ENCODE results near the gene LHX4. TPM values are rescaled to one million over a fixed set of nuclear protein-coding genes. Genes with fewer than 3 reads are reported as not detected.

Gene LHX4
- total and polyA plus RNA-seq, 2 of the 4 experiments (the other 2 are of a cell fraction) = 0.05 to 0.18 TPM

DNA sequence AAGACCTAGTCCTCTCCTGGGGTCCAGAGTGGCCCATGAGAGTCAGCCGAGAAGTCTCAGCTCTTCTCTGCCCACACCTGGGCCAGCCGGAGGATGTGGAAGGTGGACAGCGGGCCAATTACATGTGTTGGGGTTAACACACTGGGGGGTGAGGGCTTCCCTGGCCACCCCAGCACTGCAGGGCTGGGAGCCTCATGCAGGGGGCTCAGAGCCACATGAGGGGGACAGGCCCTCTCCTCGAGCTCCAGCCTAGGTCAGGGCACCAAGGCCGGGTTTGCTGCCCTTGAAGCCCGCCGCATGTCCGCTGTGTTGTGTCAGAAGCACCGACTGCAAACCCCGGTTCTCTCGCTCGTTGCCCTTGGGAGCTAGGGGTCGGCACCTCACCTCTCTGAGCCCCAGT is 30.5 kb downstream of the LHX4 start:
- BruUV-seq (replicated peaks) = no TSS peak
- ChIA-PET POLR2A (ENCODE audit: unreplicated experiment) (no interaction called here), CTCF (interaction anchor here (2.0 to 2.6 kb wide), 2 partner anchors 8 to 10 kb away, joined by 7 to 9 read pairs; no protein-coding TSS in a partner anchor)
- intact Hi-C loops (cut with micrococcal nuclease) (no loop called here), in situ Hi-C loops (cut with MboI; ENCODE audit: low sequenced_read_pairs) (loop anchor here (25.0 kb wide), 1 partner anchor 902 kb away; no protein-coding TSS in a partner anchor), dilution Hi-C loops (cut with HindIII; ENCODE audit: low sequenced_read_pairs, unreplicated experiment) (no loop called here)
- 93% methylated on average over 3 of the region's 13 CpGs; no CpG with 5 or more reads in 1 of the 2 experiments for WGBS, 2 experiments (ENCODE audit: extremely low coverage in 2 of 2, insufficient read length in 1 of 2)
- Histone ChIP-seq H2AFZ (replicated peaks; ENCODE audit: low read length, poor library complexity) (no peak overlapping the region), H3K27ac (ENCODE audit: insufficient read depth, low read length) (no peak overlapping the region), H4K8ac (ENCODE audit: low read depth in 2 of 2, low read length in 2 of 2) (no peak overlapping the region), H3K4me3 (ENCODE audit: insufficient read depth, low read depth, low read length) (no peak overlapping the region), H4K91ac (ENCODE audit: insufficient read depth, low read depth, low read length) (no peak overlapping the region), H3K27me3 (ENCODE audit: control insufficient read depth, insufficient read depth, low read length) (peaks cover 31% of the 10 kb centered on the region), H2AK5ac (ENCODE audit: low read depth, low read length) (no peak overlapping the region), H3K4ac (ENCODE audit: low read depth, low read length) (no peak overlapping the region), H2BK15ac (ENCODE audit: low read depth, low read length) (no peak overlapping the region), H2BK5ac (ENCODE audit: low read depth, low read length, poor library complexity, severe bottlenecking) (no peak overlapping the region), H3K9ac (ENCODE audit: low read depth, low read length) (no peak overlapping the region), H3K4me1 (ENCODE audit: control insufficient read depth, insufficient read depth, low read length) (0 out of 2 replicates have a peak, but pooled peaks cover 2% of the 10 kb centered on the region), H3K56ac (ENCODE audit: extremely low read depth, insufficient read depth, low read length) (no peak overlapping the region), H3K14ac (replicated peaks; ENCODE audit: low read depth, low read length) (no peak overlapping the region), H3K36me3 (ENCODE audit: control insufficient read depth, insufficient read depth, low read length) (no peaks in the 10 kb centered on the region), H3K9me1 (ENCODE audit: insufficient read depth, low read length) (peaks cover 3% of the 10 kb centered on the region; the same call in 1 of the 2 replicates), H4K5ac (ENCODE audit: low read depth, low read length) (no peak overlapping the region), H2AK9ac (replicated peaks; ENCODE audit: low read depth, low read length, poor library complexity) (no peak overlapping the region), H2BK20ac (ENCODE audit: low read depth, low read length) (no peak overlapping the region), H2BK120ac (ENCODE audit: low read depth, low read length) (no peak overlapping the region), H3K79me1 (ENCODE audit: low read depth in 1 of 2, low read length in 2 of 2) (no peaks in the 10 kb centered on the region), H3K9me3 (ENCODE audit: control insufficient read depth, insufficient read depth, low read length) (no peaks in the 10 kb centered on the region), H3K23ac (ENCODE audit: low read depth, low read length) (no peak overlapping the region), H3K4me2 (ENCODE audit: low read depth, low read length) (no peak overlapping the region), H4K20me1 (ENCODE audit: insufficient read depth, low read length) (no peaks in the 10 kb centered on the region), H3K18ac (ENCODE audit: low read depth, low read length) (no peak overlapping the region)
- DNase-seq (no peak), ATAC-seq (ENCODE audit: low read depth) (no peak)
- no peak for TF ChIP-seq RAD21 (IDR thresholded peaks at IDR 0.05; ENCODE audit: low read length)
- TF ChIP-seq NFE2L2 (IDR thresholded peaks at IDR 0.05; ENCODE audit: low read depth, low read length) = no peak
- TF ChIP-seq, protein P1, sequence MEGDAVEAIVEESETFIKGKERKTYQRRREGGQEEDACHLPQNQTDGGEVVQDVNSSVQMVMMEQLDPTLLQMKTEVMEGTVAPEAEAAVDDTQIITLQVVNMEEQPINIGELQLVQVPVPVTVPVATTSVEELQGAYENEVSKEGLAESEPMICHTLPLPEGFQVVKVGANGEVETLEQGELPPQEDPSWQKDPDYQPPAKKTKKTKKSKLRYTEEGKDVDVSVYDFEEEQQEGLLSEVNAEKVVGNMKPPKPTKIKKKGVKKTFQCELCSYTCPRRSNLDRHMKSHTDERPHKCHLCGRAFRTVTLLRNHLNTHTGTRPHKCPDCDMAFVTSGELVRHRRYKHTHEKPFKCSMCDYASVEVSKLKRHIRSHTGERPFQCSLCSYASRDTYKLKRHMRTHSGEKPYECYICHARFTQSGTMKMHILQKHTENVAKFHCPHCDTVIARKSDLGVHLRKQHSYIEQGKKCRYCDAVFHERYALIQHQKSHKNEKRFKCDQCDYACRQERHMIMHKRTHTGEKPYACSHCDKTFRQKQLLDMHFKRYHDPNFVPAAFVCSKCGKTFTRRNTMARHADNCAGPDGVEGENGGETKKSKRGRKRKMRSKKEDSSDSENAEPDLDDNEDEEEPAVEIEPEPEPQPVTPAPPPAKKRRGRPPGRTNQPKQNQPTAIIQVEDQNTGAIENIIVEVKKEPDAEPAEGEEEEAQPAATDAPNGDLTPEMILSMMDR (conservative IDR thresholded peaks at IDR 0.05; ENCODE audit: low read depth, low read length) = no peak
- no peak for TF ChIP-seq SMC3 (IDR thresholded peaks at IDR 0.05; ENCODE audit: low read depth, low read length)
- TF ChIP-seq, protein P2, sequence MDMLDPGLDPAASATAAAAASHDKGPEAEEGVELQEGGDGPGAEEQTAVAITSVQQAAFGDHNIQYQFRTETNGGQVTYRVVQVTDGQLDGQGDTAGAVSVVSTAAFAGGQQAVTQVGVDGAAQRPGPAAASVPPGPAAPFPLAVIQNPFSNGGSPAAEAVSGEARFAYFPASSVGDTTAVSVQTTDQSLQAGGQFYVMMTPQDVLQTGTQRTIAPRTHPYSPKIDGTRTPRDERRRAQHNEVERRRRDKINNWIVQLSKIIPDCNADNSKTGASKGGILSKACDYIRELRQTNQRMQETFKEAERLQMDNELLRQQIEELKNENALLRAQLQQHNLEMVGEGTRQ (IDR thresholded peaks at IDR 0.05; ENCODE audit: low read depth, low read length) = no peak
- no peak for TF ChIP-seq CEBPB (IDR thresholded peaks at IDR 0.05; ENCODE audit: low read depth, low read length)
- no peak for TF ChIP-seq BHLHE40 (IDR thresholded peaks at IDR 0.05; ENCODE audit: low read depth, low read length)
- TF ChIP-seq CHD1 (IDR thresholded peaks at IDR 0.05; ENCODE audit: low read depth, low read length) = no peak
- no peak for TF ChIP-seq RFX5 (IDR thresholded peaks at IDR 0.05; ENCODE audit: low read depth, low read length)
- no peak for TF ChIP-seq RCOR1 (IDR thresholded peaks at IDR 0.05; ENCODE audit: insufficient replicate concordance, low read length)
- TF ChIP-seq POLR2A (IDR thresholded peaks at IDR 0.05; ENCODE audit: low read depth, low read length) = no peak
- no peak for TF ChIP-seq MAFK (IDR thresholded peaks at IDR 0.05; ENCODE audit: low read depth, low read length)
- TF ChIP-seq, protein P3, sequence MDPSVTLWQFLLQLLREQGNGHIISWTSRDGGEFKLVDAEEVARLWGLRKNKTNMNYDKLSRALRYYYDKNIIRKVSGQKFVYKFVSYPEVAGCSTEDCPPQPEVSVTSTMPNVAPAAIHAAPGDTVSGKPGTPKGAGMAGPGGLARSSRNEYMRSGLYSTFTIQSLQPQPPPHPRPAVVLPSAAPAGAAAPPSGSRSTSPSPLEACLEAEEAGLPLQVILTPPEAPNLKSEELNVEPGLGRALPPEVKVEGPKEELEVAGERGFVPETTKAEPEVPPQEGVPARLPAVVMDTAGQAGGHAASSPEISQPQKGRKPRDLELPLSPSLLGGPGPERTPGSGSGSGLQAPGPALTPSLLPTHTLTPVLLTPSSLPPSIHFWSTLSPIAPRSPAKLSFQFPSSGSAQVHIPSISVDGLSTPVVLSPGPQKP (IDR thresholded peaks at IDR 0.05; ENCODE audit: borderline replicate concordance, low read depth, low read length) = no peak
- no peak for TF ChIP-seq MAZ (IDR thresholded peaks at IDR 0.05; ENCODE audit: borderline replicate concordance, low read depth, low read length)

Measured in IMR-90 (cell line).